HG03196 (cell line): ENCODE measurements around the gene ARFGAP1.

ENCODE experiments used
- ATAC-seq: cut with Tn5 transposase; IDR thresholded peaks from one replicate; pipeline ENCODE4 v1.9.1; 2021; ENCODE audit not compliant: unreplicated experiment

The ARFGAP1 gene

GRCh38 chr20:63272105-63273058 lies at the start of gene ARFGAP1:
Gene ARFGAP1 (plus strand): TSS chr20:63272813. CDS start chr20:63275581, 2,768 bp downstream.
- peak; percentile 82 for ATAC-seq

- ATAC-seq = no peak
Observed at GRCh38 chr20:63223121-63223825, 49.3 kb upstream of the ARFGAP1 start.

DNA sequence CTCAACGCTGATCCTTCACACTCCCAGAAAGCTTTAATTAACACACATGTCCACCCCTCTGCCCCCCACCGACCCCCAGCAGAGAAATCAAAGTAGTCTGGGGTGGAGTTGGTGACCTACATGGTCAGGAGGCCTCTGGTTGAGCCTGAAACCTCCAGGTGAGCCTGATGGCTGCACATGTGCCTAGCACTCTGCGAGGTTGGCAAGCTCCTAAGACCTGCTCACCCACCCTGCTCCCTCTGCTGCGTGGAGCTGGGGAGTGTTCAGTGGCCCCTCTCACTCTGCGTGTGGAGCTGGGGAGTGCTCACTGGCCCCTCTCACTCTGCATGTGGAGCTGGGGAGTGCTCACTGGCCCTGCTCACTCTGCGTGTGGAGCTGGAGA lies 48.8 kb upstream of the ARFGAP1 start:
- no peak for ATAC-seq

- no peak for ATAC-seq
Observed at GRCh38 chr20:63224412-63225081, 48.1 kb upstream of the ARFGAP1 start.

- ATAC-seq = no peak
Observed at GRCh38 chr20:63225082-63225454, 47.5 kb upstream of the ARFGAP1 start.

DNA sequence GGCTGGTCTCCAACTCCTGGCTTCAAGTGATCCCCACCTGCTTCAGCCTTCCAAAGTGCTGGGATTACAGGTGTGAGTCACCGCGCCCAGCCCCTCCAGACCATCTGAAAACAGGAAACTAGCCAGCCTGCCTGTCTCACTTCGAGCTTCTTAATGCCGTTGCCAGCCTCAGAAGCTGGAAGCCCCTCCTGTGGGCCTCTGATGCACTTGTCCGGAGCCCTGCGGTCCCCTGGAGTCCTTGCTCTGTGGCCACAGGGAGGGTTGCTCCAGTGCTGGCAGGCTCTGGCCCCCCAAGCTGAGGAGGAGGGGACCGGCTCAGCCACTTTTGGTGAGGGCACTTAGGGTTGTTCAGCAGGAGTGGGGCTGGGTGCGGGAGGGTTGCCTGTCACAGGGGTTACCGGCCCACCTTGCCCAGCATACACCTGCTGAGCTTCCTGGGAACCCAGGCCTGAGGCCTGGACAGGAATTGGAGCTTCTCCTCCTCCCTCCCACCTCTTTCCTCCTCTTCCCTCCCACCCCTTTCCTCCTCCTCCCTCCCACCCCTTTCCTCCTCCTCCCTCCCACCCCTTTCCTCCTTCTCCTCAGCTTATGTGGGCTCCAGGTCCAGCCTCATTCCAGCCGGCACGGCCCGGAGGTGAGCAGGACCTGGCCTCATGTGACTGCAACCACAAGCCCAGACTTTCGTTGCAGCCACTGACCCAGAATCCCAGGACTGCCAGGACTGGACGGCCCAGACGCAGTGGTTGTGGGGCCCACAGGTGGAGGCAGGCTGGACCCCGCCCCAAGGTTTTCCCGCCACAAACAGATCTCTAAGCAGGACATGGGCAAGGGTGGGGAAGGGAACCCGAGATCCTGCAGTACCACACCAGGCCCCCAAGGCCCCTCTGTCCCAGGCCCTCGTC lies 46.3 kb upstream of the ARFGAP1 start:
- no peak for ATAC-seq

GRCh38 chr20:63227260-63227659 lies 45.4 kb upstream of the ARFGAP1 start:
- no peak for ATAC-seq

- no peak for ATAC-seq
Observed at GRCh38 chr20:63228806-63229205, 43.8 kb upstream of the ARFGAP1 start.

GRCh38 chr20:63230800-63231268 lies 41.8 kb upstream of the ARFGAP1 start:
- ATAC-seq = no peak

- ATAC-seq = no peak
Observed at GRCh38 chr20:63232235-63233060, 40.2 kb upstream of the ARFGAP1 start.

GRCh38 chr20:63233061-63233344 lies 39.6 kb upstream of the ARFGAP1 start:
- no peak for ATAC-seq

DNA sequence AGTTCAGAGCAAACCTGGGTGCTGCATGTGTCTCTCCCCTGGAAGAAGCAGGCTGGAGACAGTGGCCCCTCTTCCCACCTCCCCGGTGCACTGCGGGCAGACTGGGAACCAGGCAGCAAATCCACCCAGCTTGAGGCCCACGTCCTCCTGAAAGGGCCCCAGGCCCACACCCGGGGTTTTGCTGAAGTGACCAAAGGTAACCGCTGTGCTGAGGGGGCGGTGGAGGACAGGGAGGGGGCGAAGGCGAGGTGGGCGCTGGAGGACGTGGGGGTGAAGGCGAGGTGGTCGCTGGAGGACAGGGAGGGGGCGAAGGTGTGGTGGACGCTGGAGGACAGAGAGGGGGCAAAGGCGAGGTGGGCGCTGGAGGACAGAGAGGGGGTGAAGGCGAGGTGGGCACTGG lies 38.7 kb upstream of the ARFGAP1 start:
- no peak for ATAC-seq

GRCh38 chr20:63234693-63235398 lies 37.8 kb upstream of the ARFGAP1 start:
- ATAC-seq = no peak

DNA sequence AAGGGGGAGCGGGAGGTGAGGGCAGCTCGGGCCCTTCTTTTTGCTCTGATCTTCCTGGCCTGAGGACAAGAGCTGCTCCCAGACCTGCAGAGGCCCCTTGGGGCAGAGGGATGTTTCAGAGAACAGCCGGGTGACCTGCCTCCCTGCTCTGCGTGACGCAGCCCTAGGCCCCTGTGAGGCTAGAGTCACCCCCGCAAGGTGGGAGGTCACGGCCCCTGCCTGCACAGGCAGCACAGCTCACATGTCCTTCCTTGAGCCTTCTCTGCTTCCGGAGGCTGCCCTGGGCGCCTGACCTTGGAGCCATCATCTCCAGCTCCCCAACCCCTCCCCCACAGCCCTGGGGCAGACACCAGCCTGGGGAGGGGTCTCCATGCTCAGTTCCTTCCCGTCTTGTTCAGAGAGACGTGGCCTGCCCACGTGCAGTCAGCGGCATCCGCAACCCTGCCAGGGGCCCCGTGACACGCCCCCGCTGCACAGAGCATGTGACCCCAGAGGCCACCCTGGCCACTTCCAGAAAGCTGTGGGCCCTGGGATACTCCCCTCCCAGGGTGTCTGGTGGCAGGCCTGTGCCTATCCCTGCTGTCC lies 37.1 kb upstream of the ARFGAP1 start, which contains the start of gene BIRC7:
BIRC7 (plus strand) TSS at position 507 of the 585 bp plus-strand sequence. CDS start 192 bp downstream, outside the sequence.
- no peak for ATAC-seq

- ATAC-seq = no peak
Observed at GRCh38 chr20:63236116-63236837, 36.3 kb upstream of the ARFGAP1 start.

GRCh38 chr20:63238031-63238430 lies 34.6 kb upstream of the ARFGAP1 start:
- no peak for ATAC-seq

DNA sequence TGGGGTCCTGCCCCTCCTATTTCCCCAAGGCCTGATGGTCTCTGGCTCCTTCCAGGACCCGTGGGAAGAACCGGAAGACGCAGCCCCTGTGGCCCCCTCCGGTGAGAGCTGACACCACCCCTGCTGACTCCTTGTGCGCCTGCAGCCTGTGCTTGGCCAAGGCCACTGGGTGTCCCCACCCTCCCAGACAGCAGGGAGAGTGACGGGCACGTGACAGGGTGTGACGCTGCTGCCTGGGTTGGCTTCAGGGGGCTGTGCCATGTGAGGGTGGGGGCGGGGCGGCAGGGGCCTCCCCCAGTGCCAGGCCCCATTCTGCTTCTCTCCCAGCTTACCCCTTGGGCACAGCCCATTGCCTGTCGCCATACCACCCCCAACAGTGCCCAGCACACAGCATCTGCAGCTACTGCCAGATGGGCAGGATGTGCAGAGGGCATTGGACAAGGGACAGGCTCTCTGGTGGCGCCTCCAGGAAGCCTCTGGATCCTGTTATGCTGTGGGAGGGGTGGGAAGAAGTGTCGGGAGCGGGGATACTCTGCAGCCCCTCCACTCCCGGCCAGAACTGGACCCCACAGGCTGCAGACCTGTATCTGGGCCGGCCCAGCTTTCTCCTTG lies 34.0 kb upstream of the ARFGAP1 start:
- no peak for ATAC-seq

DNA sequence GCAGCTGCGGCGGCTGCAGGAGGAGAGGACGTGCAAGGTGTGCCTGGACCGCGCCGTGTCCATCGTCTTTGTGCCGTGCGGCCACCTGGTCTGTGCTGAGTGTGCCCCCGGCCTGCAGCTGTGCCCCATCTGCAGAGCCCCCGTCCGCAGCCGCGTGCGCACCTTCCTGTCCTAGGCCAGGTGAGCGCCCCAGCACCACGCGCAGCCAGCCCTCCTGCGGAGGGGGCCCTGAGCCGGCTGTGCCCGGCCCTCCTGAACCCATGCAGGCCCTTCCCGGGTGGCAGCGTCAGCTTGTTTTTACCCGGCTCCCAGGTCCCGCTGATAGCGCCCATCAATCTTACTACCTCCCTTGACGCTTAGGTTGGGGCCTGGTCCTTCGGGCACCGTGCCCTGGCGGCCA lies 33.2 kb upstream of the ARFGAP1 start:
- ATAC-seq = no peak
